ENCODE data around the gene COBLL1. TPM values are rescaled to one million over a fixed set of nuclear protein-coding genes. Genes with fewer than 3 reads are reported as not detected.

COBLL1 gene
- total RNA-seq, 1 donor from 2014 or later = 1.0 TPM

DNA sequence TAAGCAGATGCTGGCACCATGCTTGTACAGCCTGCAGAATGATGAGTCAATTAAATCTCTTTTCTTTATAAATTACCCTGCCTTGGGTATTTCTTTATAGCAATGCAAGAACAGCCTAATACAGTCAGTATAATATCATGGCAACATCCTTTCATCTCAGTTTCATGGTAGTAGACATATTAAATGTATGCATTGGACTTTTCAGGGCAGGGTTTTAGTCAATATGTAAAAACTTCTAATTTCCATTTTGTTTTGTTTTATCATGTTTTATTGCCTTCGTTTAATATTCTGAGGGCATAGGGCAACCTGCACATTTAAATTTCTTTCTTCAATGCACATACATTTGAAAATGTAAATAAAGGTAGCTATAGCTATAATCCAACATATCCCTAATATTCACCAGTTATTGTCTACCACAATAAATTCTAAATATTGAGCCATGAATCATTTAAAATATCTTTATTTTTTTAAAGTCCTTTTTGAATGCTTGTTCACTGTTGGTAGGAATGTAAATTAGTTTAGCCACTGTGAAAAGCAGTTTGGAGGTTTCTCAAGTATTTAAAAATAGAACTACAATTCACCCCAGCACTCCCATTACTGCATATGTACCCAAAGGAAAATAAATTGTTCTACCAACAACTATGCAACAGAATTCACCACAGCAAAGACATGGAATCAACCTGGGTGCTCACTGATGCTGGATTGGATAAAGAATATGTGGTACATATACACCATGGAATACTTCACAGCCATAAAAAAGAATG is 178.6 kb downstream of the COBLL1 start:
- Mint-ChIP-seq H3K27me3 (ENCODE audit: insufficient read depth, low read depth) (no peaks in the 10 kb centered on the region), H3K27ac (no peak overlapping the region), H3K4me1 (no peaks in the 10 kb centered on the region), H3K36me3 (no peaks in the 10 kb centered on the region), H3K9me3 (no peaks in the 10 kb centered on the region), H3K4me3 (no peak overlapping the region)
- Histone ChIP-seq H2AFZ (replicated peaks) (no peak overlapping the region), H3F3A (ENCODE audit: low read depth) (no peaks in the 10 kb centered on the region), H3K4me3 (no peak overlapping the region), H3K27ac (no peak overlapping the region), H3K4me1 (no peaks in the 10 kb centered on the region), H3K4me2 (no peak overlapping the region), H3K9me3 (ENCODE audit: low read depth) (no peaks in the 10 kb centered on the region), H3K79me2 (ENCODE audit: low read depth) (no peaks in the 10 kb centered on the region), H3K36me3 (no peaks in the 10 kb centered on the region), H3K9ac (no peak overlapping the region), H3K27me3 (no peaks in the 10 kb centered on the region), H4K20me1 (ENCODE audit: low read depth) (no peaks in the 10 kb centered on the region)
- no peak for DNase-seq (ENCODE audit: low spot score)
- TF ChIP-seq EZH2phosphoT487 (IDR thresholded peaks at IDR 0.05) = no peak
- no peak for TF ChIP-seq EZH2 (IDR thresholded peaks at IDR 0.05)
- TF ChIP-seq, protein P1, sequence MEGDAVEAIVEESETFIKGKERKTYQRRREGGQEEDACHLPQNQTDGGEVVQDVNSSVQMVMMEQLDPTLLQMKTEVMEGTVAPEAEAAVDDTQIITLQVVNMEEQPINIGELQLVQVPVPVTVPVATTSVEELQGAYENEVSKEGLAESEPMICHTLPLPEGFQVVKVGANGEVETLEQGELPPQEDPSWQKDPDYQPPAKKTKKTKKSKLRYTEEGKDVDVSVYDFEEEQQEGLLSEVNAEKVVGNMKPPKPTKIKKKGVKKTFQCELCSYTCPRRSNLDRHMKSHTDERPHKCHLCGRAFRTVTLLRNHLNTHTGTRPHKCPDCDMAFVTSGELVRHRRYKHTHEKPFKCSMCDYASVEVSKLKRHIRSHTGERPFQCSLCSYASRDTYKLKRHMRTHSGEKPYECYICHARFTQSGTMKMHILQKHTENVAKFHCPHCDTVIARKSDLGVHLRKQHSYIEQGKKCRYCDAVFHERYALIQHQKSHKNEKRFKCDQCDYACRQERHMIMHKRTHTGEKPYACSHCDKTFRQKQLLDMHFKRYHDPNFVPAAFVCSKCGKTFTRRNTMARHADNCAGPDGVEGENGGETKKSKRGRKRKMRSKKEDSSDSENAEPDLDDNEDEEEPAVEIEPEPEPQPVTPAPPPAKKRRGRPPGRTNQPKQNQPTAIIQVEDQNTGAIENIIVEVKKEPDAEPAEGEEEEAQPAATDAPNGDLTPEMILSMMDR (IDR thresholded peaks at IDR 0.05) = no peak

DNA sequence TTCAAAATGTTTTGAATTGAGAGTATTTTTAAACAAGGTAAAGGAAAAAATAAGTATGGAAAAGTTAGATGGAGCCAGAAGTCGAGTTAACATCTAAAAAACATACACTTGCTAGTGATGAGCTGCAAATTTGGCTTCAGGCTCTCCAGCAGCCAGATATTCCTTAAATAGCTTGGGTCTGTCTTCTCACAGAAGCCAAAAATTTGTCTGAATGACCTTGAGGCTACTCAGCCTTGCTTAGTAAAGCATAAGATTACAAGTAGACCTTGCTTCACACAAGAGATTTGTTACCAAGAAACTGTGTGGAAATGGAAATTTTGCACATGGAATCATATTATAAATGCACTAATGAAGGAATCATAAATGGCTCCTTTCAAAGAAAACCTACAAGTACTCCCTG is 179.6 kb downstream of the COBLL1 start:
- Histone ChIP-seq H3K27ac (no peak overlapping the region), H3K27me3 (no peaks in the 10 kb centered on the region), H3K4me1 (no peaks in the 10 kb centered on the region), H3K9me3 (ENCODE audit: low read depth) (no peaks in the 10 kb centered on the region), H3K4me3 (no peak overlapping the region), H3K36me3 (no peaks in the 10 kb centered on the region), H3K4me2 (no peak overlapping the region), H3K79me2 (ENCODE audit: low read depth) (no peaks in the 10 kb centered on the region), H4K20me1 (ENCODE audit: low read depth) (no peaks in the 10 kb centered on the region), H3K9ac (no peak overlapping the region), H3F3A (ENCODE audit: low read depth) (no peaks in the 10 kb centered on the region), H2AFZ (replicated peaks) (no peak overlapping the region)
- H3K9me3 Mint-ChIP-seq = no peaks in the 10 kb centered on the region
- H3K36me3 Mint-ChIP-seq = no peaks in the 10 kb centered on the region
- no peak overlapping the region for H3K27ac Mint-ChIP-seq
- H3K27me3 Mint-ChIP-seq (ENCODE audit: insufficient read depth, low read depth) = no peaks in the 10 kb centered on the region
- TF ChIP-seq EZH2 (IDR thresholded peaks at IDR 0.05) = no peak
- no peak for TF ChIP-seq EZH2phosphoT487 (IDR thresholded peaks at IDR 0.05)
- TF ChIP-seq, protein P1 (IDR thresholded peaks at IDR 0.05) = no peak
- H3K4me1 Mint-ChIP-seq = no peaks in the 10 kb centered on the region
- no peak overlapping the region for H3K4me3 Mint-ChIP-seq
- no peak for DNase-seq (ENCODE audit: low spot score)

DNA sequence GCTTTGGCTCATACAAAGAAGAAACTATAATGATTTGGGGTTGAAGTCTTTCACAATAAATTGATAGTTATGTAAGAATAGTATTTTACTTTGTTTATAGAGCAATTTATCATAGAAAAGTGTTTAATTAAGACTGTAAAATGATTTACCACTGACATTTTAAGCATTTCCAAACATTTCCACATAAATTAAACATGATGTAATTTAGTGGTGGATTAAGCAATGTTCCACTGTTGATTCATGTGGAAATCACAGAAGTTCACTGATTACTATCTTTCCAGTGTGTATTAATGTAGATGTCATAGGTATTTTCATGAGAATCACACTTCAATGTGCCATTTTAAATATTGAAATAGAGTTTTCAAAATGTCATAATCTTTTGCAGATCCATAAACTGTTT is 180.3 kb downstream of the COBLL1 start:
- no peak for DNase-seq (ENCODE audit: low spot score)
- Mint-ChIP-seq H3K4me1 (no peaks in the 10 kb centered on the region), H3K27me3 (ENCODE audit: insufficient read depth, low read depth) (no peaks in the 10 kb centered on the region), H3K36me3 (no peaks in the 10 kb centered on the region), H3K27ac (no peak overlapping the region), H3K9me3 (no peaks in the 10 kb centered on the region), H3K4me3 (no peak overlapping the region)
- Histone ChIP-seq H3K9me3 (ENCODE audit: low read depth) (no peaks in the 10 kb centered on the region), H3K9ac (no peak overlapping the region), H3K4me3 (no peak overlapping the region), H3K79me2 (ENCODE audit: low read depth) (no peaks in the 10 kb centered on the region), H3K4me1 (no peaks in the 10 kb centered on the region), H3K27me3 (no peaks in the 10 kb centered on the region), H3F3A (ENCODE audit: low read depth) (no peaks in the 10 kb centered on the region), H3K27ac (no peak overlapping the region), H3K36me3 (no peaks in the 10 kb centered on the region), H2AFZ (replicated peaks) (no peak overlapping the region), H4K20me1 (ENCODE audit: low read depth) (no peaks in the 10 kb centered on the region), H3K4me2 (no peak overlapping the region)
- TF ChIP-seq EZH2 (IDR thresholded peaks at IDR 0.05) (no peak), EZH2phosphoT487 (IDR thresholded peaks at IDR 0.05) (no peak)
- TF ChIP-seq, protein P1 (IDR thresholded peaks at IDR 0.05) = no peak

Data from neural progenitor cell (in vitro differentiated cells).